Ishikawa (cell line): ENCODE data around the gene ACTR1A.

Experiments used
- CEBPB ChIP-seq: IDR thresholded peaks from 2 replicates; pipeline ENCODE4 v1.6.1; 2012
- CREB1 ChIP-seq: IDR thresholded peaks from 2 replicates; pipeline ENCODE4 v1.6.1; 2012; ENCODE audit warnings: low read depth
- EGR1 ChIP-seq: IDR thresholded peaks from 2 replicates; pipeline ENCODE4 v1.6.1; 2012
- EP300 ChIP-seq: IDR thresholded peaks from 2 replicates; pipeline ENCODE4 v1.6.1; 2012; ENCODE audit warnings: borderline replicate concordance
- FOXM1 ChIP-seq: IDR thresholded peaks from 2 replicates; pipeline ENCODE4 v1.6.1; 2012; ENCODE audit warnings: low read depth, borderline replicate concordance
- NFIC ChIP-seq: IDR thresholded peaks from 2 replicates; pipeline ENCODE4 v1.6.1; 2012
- RAD21 ChIP-seq: IDR thresholded peaks from 2 replicates; pipeline ENCODE4 v1.6.1; 2012; ENCODE audit warnings: low read depth
- TAF1 ChIP-seq: IDR thresholded peaks from 2 replicates; pipeline ENCODE4 v1.6.1; 2012; ENCODE audit warnings: low read depth, mild to moderate bottlenecking
- TCF12 ChIP-seq: IDR thresholded peaks from 2 replicates; pipeline ENCODE4 v1.6.1; 2012; ENCODE audit warnings: low read depth
- TEAD4 ChIP-seq: IDR thresholded peaks from 2 replicates; pipeline ENCODE4 v1.6.1; 2012
- YY1 ChIP-seq: IDR thresholded peaks from 2 replicates; pipeline ENCODE4 v1.6.1; 2012; ENCODE audit warnings: low read depth
- ZBTB7A ChIP-seq: IDR thresholded peaks from 2 replicates; pipeline ENCODE4 v1.6.1; 2012; ENCODE audit warnings: low read depth
- TF ChIP-seq, protein P1 (sequence below): IDR thresholded peaks from 2 replicates; pipeline ENCODE4 v1.6.1; 2012
- TF ChIP-seq, protein P2 (sequence below): IDR thresholded peaks from 2 replicates; pipeline ENCODE4 v1.6.1; 2012; ENCODE audit warnings: low read depth, mild to moderate bottlenecking
- TF ChIP-seq, protein P3 (sequence below): IDR thresholded peaks from 2 replicates; pipeline ENCODE4 v1.6.1; 2012

ACTR1A gene

DNA sequence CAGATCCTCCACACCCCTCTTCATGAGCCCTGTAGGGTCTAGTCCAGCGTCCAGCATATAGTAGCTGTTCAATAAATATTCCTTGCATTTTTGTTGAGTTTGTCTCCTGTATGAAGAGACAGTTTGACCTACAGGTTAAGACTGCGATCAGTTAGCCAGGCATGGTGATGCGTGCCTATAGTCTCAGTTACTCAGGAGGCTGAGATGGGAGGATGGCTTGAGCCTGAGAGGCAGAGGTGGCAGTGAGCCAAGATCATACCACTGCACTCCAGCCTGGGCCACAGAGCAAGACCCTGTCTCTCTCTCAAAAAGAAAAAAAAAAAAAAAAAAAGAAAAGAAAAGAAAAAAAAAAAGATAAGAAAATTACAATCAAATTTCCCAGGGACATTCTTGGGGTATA lies 65.0 kb downstream of the ACTR1A start:
- TF ChIP-seq YY1 (no peak), CEBPB (no peak), EGR1 (no peak), CREB1 (no peak), TEAD4 (no peak), TAF1 (no peak), ZBTB7A (no peak), EP300 (no peak), NFIC (no peak)
- TF ChIP-seq, protein P1, sequence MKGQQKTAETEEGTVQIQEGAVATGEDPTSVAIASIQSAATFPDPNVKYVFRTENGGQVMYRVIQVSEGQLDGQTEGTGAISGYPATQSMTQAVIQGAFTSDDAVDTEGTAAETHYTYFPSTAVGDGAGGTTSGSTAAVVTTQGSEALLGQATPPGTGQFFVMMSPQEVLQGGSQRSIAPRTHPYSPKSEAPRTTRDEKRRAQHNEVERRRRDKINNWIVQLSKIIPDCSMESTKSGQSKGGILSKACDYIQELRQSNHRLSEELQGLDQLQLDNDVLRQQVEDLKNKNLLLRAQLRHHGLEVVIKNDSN = no peak

DNA sequence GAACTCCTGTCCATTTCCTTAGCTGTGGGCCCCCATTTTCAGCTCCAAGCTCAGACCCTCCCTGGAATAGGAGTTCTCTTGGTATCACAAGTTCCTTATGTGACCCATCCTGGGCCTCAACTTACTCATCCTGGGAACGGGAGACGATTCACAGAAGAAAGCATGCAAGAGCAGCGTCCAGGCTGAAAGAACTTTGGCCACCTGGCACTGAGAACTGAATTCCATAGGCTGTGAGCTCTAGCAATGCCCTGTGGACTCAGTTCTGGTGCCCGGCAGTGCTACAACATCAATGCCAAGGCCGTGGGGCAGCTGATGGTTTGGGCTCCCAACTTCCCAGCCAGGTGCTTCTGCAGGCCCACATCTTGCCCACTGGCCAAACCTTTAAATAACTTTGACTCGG lies 66.2 kb downstream of the ACTR1A start:
- TF ChIP-seq TEAD4 = no peak
- TF ChIP-seq FOXM1 = no peak
- TF ChIP-seq, protein P2, sequence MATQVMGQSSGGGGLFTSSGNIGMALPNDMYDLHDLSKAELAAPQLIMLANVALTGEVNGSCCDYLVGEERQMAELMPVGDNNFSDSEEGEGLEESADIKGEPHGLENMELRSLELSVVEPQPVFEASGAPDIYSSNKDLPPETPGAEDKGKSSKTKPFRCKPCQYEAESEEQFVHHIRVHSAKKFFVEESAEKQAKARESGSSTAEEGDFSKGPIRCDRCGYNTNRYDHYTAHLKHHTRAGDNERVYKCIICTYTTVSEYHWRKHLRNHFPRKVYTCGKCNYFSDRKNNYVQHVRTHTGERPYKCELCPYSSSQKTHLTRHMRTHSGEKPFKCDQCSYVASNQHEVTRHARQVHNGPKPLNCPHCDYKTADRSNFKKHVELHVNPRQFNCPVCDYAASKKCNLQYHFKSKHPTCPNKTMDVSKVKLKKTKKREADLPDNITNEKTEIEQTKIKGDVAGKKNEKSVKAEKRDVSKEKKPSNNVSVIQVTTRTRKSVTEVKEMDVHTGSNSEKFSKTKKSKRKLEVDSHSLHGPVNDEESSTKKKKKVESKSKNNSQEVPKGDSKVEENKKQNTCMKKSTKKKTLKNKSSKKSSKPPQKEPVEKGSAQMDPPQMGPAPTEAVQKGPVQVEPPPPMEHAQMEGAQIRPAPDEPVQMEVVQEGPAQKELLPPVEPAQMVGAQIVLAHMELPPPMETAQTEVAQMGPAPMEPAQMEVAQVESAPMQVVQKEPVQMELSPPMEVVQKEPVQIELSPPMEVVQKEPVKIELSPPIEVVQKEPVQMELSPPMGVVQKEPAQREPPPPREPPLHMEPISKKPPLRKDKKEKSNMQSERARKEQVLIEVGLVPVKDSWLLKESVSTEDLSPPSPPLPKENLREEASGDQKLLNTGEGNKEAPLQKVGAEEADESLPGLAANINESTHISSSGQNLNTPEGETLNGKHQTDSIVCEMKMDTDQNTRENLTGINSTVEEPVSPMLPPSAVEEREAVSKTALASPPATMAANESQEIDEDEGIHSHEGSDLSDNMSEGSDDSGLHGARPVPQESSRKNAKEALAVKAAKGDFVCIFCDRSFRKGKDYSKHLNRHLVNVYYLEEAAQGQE = no peak
- TF ChIP-seq EP300 = no peak
- TF ChIP-seq CREB1 = no peak
- TF ChIP-seq NFIC = no peak
- no peak for TF ChIP-seq YY1
- no peak for TF ChIP-seq TCF12
- TF ChIP-seq, protein P1 = no peak
- TF ChIP-seq ZBTB7A = no peak
- TF ChIP-seq CEBPB = no peak
- no peak for TF ChIP-seq EGR1
- TF ChIP-seq TAF1 = no peak
- TF ChIP-seq, protein P3, sequence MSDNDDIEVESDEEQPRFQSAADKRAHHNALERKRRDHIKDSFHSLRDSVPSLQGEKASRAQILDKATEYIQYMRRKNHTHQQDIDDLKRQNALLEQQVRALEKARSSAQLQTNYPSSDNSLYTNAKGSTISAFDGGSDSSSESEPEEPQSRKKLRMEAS = no peak
- TF ChIP-seq RAD21 = no peak

DNA sequence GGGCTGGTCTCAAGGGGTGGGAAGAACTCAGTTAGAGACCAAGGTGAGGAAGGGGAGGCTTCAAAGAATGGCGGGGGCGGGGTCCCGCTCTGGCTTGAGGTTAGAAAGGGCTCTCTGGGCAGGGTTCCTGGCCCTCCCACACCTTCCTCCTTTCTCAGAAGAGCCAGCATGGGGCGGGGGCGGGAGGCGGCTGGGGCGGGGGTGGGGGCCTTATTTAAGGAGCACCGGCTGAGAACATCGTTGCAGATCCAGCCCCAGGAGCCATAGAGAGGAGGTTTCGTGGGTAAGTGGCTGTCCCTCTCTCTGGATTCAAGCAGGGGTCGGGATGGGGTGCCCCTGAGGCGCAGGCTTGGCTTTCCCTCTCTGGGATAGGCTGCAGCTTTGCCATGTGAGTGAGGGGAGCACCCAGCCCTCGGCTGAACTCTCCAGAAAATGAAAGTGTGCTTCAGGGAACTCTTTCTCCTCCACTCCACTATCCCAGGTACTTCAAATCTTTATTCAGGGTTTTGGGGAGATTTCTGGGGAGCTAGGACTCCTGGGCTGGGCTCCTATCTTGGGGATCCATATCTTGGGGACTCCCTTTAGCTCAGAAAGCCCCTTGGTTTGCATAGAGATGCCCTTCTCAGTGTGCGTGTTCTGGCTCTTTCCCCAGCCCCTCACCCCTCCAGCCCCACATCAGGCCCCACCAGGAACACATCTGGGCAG lies 66.8 kb downstream of the ACTR1A start:
- TF ChIP-seq CREB1 (no peak), EGR1 (0 out of 2 replicates have a peak, but pooled peaks have one; percentile 18), TEAD4 (no peak), TCF12 (no peak), EP300 (no peak), TAF1 (no peak), NFIC (no peak)
- TF ChIP-seq, protein P1 = no peak

DNA sequence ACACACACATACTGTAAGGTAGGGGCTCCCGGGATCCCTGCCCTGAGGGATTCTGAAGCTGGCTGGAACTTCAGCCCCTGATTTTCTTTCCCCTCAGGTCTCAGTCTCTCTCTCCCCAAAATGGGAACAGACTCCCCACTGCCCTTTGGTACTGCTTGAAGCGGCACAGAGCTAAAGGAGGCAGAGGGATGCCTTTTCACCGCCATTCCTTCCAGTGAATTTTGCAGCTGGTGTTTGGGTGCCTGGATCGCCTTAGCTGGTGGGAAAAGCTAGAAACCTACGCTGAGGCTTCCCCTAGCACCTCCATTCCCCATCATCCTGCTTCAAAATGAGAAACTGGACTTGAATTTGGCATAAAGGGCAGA lies 67.4 kb downstream of the ACTR1A start:
- TF ChIP-seq TEAD4 (no peak), EGR1 (no peak), NFIC (no peak), YY1 (no peak), ZBTB7A (no peak), CREB1 (no peak), RAD21 (no peak), FOXM1 (no peak), EP300 (no peak), TCF12 (no peak), CEBPB (no peak)
- TF ChIP-seq, protein P3 = no peak
- TF ChIP-seq, protein P2 = no peak
- TF ChIP-seq, protein P1 = no peak
